GM12878 (cell line): ENCODE measurements around the gene OSM. TPM values are rescaled to one million over a fixed set of nuclear protein-coding genes. Genes with fewer than 3 reads are reported as not detected.

Source experiments
- ATAC-seq: fragments of 200-7000 bp; cut with Tn5 transposase; 3 replicates; pipeline ENCODE4 v1.9.1; 2020; ENCODE audit warnings: mild to moderate bottlenecking, moderate library complexity
- BruUV-seq: library from RNA; stranded (reverse); fragments of 400-500 nt; replicated peaks from 2 replicates; lab custom pipeline; 2021; lab: Mats Ljungman, UMichigan
- CTCF ChIA-PET: fragments of 300-600 bp; sonication (Branson Sonifier 250); formaldehyde crosslinking; extraction: SDS; loops from one replicate; lab custom pipeline; 2021; ENCODE audit warnings: inconsistent platforms; lab: Yijun Ruan, JAX
- POLR2A ChIA-PET: fragments of 350-600 bp; formaldehyde crosslinking; extraction: SDS; loops from one replicate; lab custom pipeline; 2021; ENCODE audit warnings: inconsistent platforms; lab: Charles Lee
- RAD21 ChIA-PET: fragments of 300-600 bp; sonication (Branson Sonifier 250); formaldehyde crosslinking; loops from one replicate; lab custom pipeline; 2023; ENCODE audit warnings: antibody characterized with exemption; ENCODE audit not compliant: unreplicated experiment; lab: Charles Lee
- SMC1A ChIA-PET: fragments of 300-600 bp; sonication (Branson Sonifier 250); formaldehyde crosslinking; loops from one replicate; lab custom pipeline; 2023; ENCODE audit not compliant: unreplicated experiment, uncharacterized antibody; lab: Charles Lee
- DNase-seq: peaks from one replicate; pipeline ENCODE4 v3.0.0-alpha.2; 2011; ENCODE audit warnings: low read depth, low spot score
- FAIRE-seq: peaks from 3 replicates; lab custom pipeline; 2011; peaks lifted over from hg19 to GRCh38; lab: Jason Lieb, UNC
- H2AFZ ChIP-seq: 2 replicates; pipeline ENCODE4 v1.6.0; 2011; ENCODE audit warnings: low read depth, low read length, control low read depth; ENCODE audit not compliant: control insufficient read depth
- H3K27ac ChIP-seq: 2 replicates; pipeline ENCODE4 v1.5.1; 2011; ENCODE audit warnings: control low read depth; ENCODE audit not compliant: control insufficient read depth, insufficient read depth
- H3K27me3 ChIP-seq, 2 experiments: replicated peaks in 1 of 2; 2 replicates each; pipeline versions ENCODE4 v1.6.0 to v1.6.1; 2011; ENCODE audit warnings: low read length in 1 of 2; ENCODE audit not compliant: control insufficient read depth in 2 of 2, insufficient read depth in 2 of 2
- H3K36me3 ChIP-seq, 2 experiments: 2 replicates each; pipeline ENCODE4 v1.5.1; 2011; ENCODE audit warnings: low read length in 1 of 2; ENCODE audit not compliant: control insufficient read depth in 2 of 2, insufficient read depth in 2 of 2
- H3K4me1 ChIP-seq: 2 replicates; pipeline ENCODE4 v1.6.1; 2011; ENCODE audit warnings: mild to moderate bottlenecking, low read length, moderate library complexity, mixed read lengths; ENCODE audit not compliant: control insufficient read depth, insufficient read depth
- H3K4me2 ChIP-seq: 2 replicates; pipeline ENCODE4 v1.6.0; 2011; ENCODE audit warnings: control low read depth; ENCODE audit not compliant: control insufficient read depth, insufficient read depth
- H3K4me3 ChIP-seq: fragments of 200-600 bp; sonication (generic); 2 replicates; pipeline ENCODE4 v1.5.1; 2016
- H3K79me2 ChIP-seq: 2 replicates; pipeline ENCODE4 v1.6.0; 2011; ENCODE audit warnings: low read length; ENCODE audit not compliant: control insufficient read depth, insufficient read depth
- H3K9ac ChIP-seq: 2 replicates; pipeline ENCODE4 v1.8.0; 2011; ENCODE audit warnings: low read length, control low read depth, mixed read lengths; ENCODE audit not compliant: control insufficient read depth, insufficient read depth
- H3K9me3 ChIP-seq: replicated peaks from 3 replicates; pipeline ENCODE4 v1.5.1; 2011; ENCODE audit warnings: mild to moderate bottlenecking, low read length; ENCODE audit not compliant: control insufficient read depth, insufficient read depth
- H4K20me1 ChIP-seq: 2 replicates; pipeline ENCODE4 v1.6.0; 2011; ENCODE audit not compliant: control insufficient read depth, insufficient read depth
- ATF3 ChIP-seq: IDR thresholded peaks from 2 replicates; pipeline ENCODE4 v1.6.1; 2011; ENCODE audit warnings: low read depth, mild to moderate bottlenecking, low read length, moderate library complexity, borderline replicate concordance; ENCODE audit errors: extremely low read depth
- CHD1 ChIP-seq: IDR thresholded peaks from 2 replicates; pipeline ENCODE4 v1.6.1; 2012; ENCODE audit warnings: low read depth, low read length, improper control_type of control experiment
- RFX5 ChIP-seq: IDR thresholded peaks from 2 replicates; pipeline ENCODE4 v1.6.1; 2011; ENCODE audit warnings: low read depth, low read length, improper control_type of control experiment
- WGBS: methylation state at CpG from one replicate; pipeline ENCODE4 v1.1.6; 2016; ENCODE audit warnings: low lambda C conversion rate; ENCODE audit not compliant: insufficient replicate concordance, insufficient coverage; ENCODE audit errors: missing lambda C conversion rate; 5-methylcytosine and 5-hydroxymethylcytosine counted together
- in situ Hi-C: fragments of 300-500 bp; cut with MboI; formaldehyde crosslinking; loops from 9 replicates; pipeline ENCODE4 v1.14.3; 2018; ENCODE audit warnings: mixed read lengths
- intact Hi-C: fragments of 100-400 bp; cut with micrococcal nuclease; formaldehyde crosslinking; loops from one replicate; pipeline ENCODE4 v1.14.2; 2022; ENCODE audit not compliant: unreplicated experiment
- polyA plus RNA-seq, 11 experiments: library from polyadenylated mRNA; depleted of rRNA in 4 of 11; unstranded in 6 of 11; stranded (reverse) in 5 of 11; fragments of >200 nt; fragmentation: Nextera tagmentation in 4 of 11; fragmentation: Illumina TruSeq in 1 of 11; extraction: Ambion mirVana in 4 of 11; extraction: Trizol in 1 of 11; gene quantifications; 1 replicate in 1 of 11; 2 replicates in 10 of 11; pipeline versions ENCODE4 v1.2.1 to v1.2.3, GENCODE V29; 2011 to 2016; ENCODE audit warnings: inconsistent platforms in 2 of 11, missing spikeins in 2 of 11, low read depth in 1 of 11
- total RNA-seq, 4 experiments: library from RNA; depleted of rRNA in 3 of 4; stranded (reverse); fragments of >200 nt in 3 of 4; fragmentation: Illumina TruSeq in 1 of 4; extraction: Trizol in 1 of 4; gene quantifications; 2 replicates each; pipeline versions ENCODE4 v1.2.1 to v1.2.3, GENCODE V29; 2013 to 2021

Gene OSM
- total and polyA plus RNA-seq, 10 of the 15 experiments (the other 5 are each of a cell fraction or from before 2014, with no cell fraction given), result 0.06 to 1.4 (median 0.59) TPM

DNA sequence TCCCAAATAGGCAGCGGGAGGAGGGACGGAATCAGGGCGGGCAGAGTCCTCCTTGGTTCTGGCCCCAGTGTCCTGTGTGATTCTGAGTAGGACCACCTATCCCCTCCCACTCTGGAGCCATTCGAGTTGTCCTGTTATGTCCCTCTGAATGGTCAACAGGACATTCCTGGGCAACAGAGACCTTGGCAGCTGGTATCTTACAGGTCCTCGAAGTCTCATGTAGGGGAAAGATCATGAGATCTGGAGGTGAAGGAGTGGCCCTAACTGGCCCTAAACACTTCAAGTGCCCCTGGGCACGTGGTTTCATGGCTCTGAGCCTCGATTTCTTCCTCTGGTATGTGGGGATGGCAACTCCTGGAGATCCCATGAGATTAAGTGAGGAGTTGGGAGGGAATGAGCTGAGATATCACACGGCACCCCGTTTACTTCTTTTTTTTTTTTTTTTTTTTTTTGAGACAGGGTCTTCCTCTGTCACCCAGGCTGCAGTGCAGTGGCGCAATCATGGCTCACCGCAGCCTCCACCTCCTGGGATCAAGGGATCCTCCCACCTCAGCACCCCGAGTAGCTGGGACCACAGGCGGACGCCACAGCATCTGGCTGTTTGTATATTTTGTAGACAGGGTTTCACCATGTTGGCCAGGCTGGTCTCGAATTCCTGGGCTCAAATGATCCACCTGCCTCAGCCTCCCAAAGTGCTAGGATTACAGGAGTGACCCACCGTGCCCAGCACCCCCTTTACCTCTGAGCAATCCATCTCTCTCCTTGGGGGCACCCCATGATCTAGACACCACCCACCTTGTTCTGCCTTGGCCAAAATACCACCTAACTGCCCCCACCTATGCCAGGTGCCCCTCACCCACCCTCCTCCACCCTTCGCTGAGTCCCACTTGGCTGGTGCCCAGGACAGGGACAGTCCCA, 26.9 kb downstream of the OSM start:
- ChIA-PET RAD21 (no interaction called here), CTCF (no interaction called here), SMC1A (interaction anchor here (0.8 kb wide), 1 partner anchor 120 kb away, joined by 3 read pairs; no protein-coding TSS in a partner anchor), POLR2A (no interaction called here)
- H3K36me3 ChIP-seq, result no peaks in the 10 kb centered on the region
- H3K9me3 ChIP-seq, result no peaks in the 10 kb centered on the region
- ATAC-seq, result no peak
- TF ChIP-seq ATF3 (no peak), CHD1 (no peak), RFX5 (no peak)
- WGBS, result 40% methylated on average over 14 of the region's 17 CpGs
- H2AFZ ChIP-seq, result no peak overlapping the region
- no peaks in the 10 kb centered on the region for H4K20me1 ChIP-seq
- in situ Hi-C loops (no loop called here), intact Hi-C loops (no loop called here)
- no peaks in the 10 kb centered on the region for H3K79me2 ChIP-seq
- no peaks in the 10 kb centered on the region for H3K4me1 ChIP-seq
- no peak overlapping the region for H3K27ac ChIP-seq
- no TSS peak for BruUV-seq
- FAIRE-seq, result no peak
- H3K4me3 ChIP-seq, result no peak overlapping the region
- H3K27me3 ChIP-seq, result peaks cover 0 to 3% of the 10 kb centered on the region in 2 experiments; a peak in 1 of 4 replicates
- no peak overlapping the region for H3K9ac ChIP-seq
- no peak for DNase-seq
- H3K4me2 ChIP-seq, result no peak overlapping the region
